Body of pancreas (tissue), 4 donors: Measurements from ENCODE around the gene ABCC9.

ENCODE experiments used
- POLR2A ChIP-seq, 3 donors: fragments of 450-650 bp; IDR thresholded peaks; one replicate each; pipeline ENCODE4 v1.6.1; 2016; ENCODE audit warnings: antibody characterized with exemption in 3 of 3, mild to moderate bottlenecking in 2 of 3
- TF ChIP-seq, protein P1 (sequence below), 7 experiments: fragments of 450-650 bp in 4 of 7; fragments of 200-600 bp in 3 of 7; sonication (generic) in 3 of 7; IDR thresholded peaks; one replicate each; pipeline ENCODE4 v1.5.1; 2016 to 2019; ENCODE audit warnings: antibody characterized with exemption in 7 of 7

DNA sequence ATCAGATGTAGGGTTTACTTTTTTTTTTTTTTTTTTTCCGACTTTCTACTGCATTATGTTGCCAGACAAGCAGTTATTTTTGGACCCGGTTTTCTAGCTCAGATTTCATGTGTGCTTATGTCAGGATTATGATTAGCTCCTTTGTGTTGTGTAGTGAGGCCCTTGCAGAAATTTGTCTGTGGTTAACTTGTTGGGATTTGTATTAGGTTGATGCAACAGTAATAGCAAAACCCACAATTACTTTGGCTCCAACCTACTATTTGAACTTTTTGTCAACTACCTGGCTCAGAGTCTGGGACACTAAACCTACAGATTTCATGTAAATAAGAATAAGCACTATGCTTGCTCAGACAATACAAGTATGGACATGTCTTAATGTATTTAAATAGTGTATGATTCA lies 122.6 kb downstream of the ABCC9 start:
- TF ChIP-seq POLR2A (IDR thresholded peaks at IDR 0.05) = no peak
- TF ChIP-seq, protein P1, sequence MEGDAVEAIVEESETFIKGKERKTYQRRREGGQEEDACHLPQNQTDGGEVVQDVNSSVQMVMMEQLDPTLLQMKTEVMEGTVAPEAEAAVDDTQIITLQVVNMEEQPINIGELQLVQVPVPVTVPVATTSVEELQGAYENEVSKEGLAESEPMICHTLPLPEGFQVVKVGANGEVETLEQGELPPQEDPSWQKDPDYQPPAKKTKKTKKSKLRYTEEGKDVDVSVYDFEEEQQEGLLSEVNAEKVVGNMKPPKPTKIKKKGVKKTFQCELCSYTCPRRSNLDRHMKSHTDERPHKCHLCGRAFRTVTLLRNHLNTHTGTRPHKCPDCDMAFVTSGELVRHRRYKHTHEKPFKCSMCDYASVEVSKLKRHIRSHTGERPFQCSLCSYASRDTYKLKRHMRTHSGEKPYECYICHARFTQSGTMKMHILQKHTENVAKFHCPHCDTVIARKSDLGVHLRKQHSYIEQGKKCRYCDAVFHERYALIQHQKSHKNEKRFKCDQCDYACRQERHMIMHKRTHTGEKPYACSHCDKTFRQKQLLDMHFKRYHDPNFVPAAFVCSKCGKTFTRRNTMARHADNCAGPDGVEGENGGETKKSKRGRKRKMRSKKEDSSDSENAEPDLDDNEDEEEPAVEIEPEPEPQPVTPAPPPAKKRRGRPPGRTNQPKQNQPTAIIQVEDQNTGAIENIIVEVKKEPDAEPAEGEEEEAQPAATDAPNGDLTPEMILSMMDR (IDR thresholded peaks at IDR 0.05) = no peak
